22Rv1 (cell line): ENCODE results near the gene CFAP221.

Source experiments
- CTCF ChIP-seq: fragments of 450-650 bp; IDR thresholded peaks from 2 replicates; pipeline ENCODE4 v1.5.1; 2017; ENCODE audit warnings: mild to moderate bottlenecking
- ZFX ChIP-seq: fragments of 450-650 bp; IDR thresholded peaks from 2 replicates; pipeline ENCODE4 v1.6.1; 2017; ENCODE audit warnings: antibody characterized with exemption, borderline replicate concordance

GRCh38 chr2:119545754-119546446 is 1.7 kb downstream of the CFAP221 start:
- TF ChIP-seq CTCF, result no peak
- TF ChIP-seq ZFX, result no peak
